ENCODE measurements around the gene KLHDC4.

Gene KLHDC4

GRCh38 chr16:87795336-87795735 is 29.6 kb upstream of the KLHDC4 start:
- Histone ChIP-seq H3K9me3 (ENCODE audit: control insufficient read depth, low read length) (no peaks in the 10 kb centered on the region), H2AFZ (ENCODE audit: low read depth, low read length) (no peak overlapping the region), H3K36me3 (ENCODE audit: control insufficient read depth in 1 of 2, insufficient read depth in 2 of 2, low read depth in 1 of 2, low read length in 2 of 2) (no peaks in the 10 kb centered on the region), H3K4ac (ENCODE audit: low read depth in 1 of 2, low read length in 2 of 2) (no peak overlapping the region), H2BK5ac (ENCODE audit: low read depth, low read length, poor library complexity, severe bottlenecking) (no peak overlapping the region), H3K27ac (ENCODE audit: low read length, poor library complexity, severe bottlenecking) (no peak overlapping the region), H2BK120ac (ENCODE audit: low read depth, low read length) (no peak overlapping the region), H3K9ac (ENCODE audit: low read length) (no peak overlapping the region), H4K91ac (ENCODE audit: low read length) (no peak overlapping the region), H3K4me1 (ENCODE audit: control insufficient read depth, insufficient read depth, low read depth, low read length) (peaks cover 3% of the 10 kb centered on the region), H3K23ac (ENCODE audit: low read length in 2 of 2) (no peak overlapping the region), H2BK12ac (ENCODE audit: low read length in 2 of 2) (no peak overlapping the region), H3K4me2 (ENCODE audit: low read length, poor library complexity, severe bottlenecking) (no peak overlapping the region), H3K14ac (ENCODE audit: low read length in 2 of 2) (no peak overlapping the region), H4K8ac (ENCODE audit: low read length) (no peak overlapping the region), H3K18ac (ENCODE audit: low read depth in 1 of 2, low read length in 2 of 2) (no peak overlapping the region), H3K4me3 (ENCODE audit: insufficient read depth in 1 of 2, low read depth in 1 of 2, low read length in 2 of 2) (no peak overlapping the region), H3K27me3 (ENCODE audit: control insufficient read depth in 1 of 2, insufficient read depth in 1 of 2, low read length in 2 of 2) (peaks cover 14 to 30% of the 10 kb centered on the region in 2 experiments), H2BK15ac (ENCODE audit: low read depth, poor library complexity, severe bottlenecking) (no peak overlapping the region), H3K79me1 (replicated peaks; ENCODE audit: low read length, poor library complexity, severe bottlenecking) (no peaks in the 10 kb centered on the region), H2AK5ac (ENCODE audit: low read length, severe bottlenecking) (no peak overlapping the region)
- 86% methylated on average over 12 of the region's 12 CpGs for WGBS
- no peak for DNase-seq

GRCh38 chr16:87794485-87795078 is 28.8 kb upstream of the KLHDC4 start:
- Histone ChIP-seq H3K27ac (ENCODE audit: low read length, poor library complexity, severe bottlenecking) (no peak overlapping the region), H3K4me2 (ENCODE audit: low read length, poor library complexity, severe bottlenecking) (no peak overlapping the region), H3K18ac (ENCODE audit: low read depth in 1 of 2, low read length in 2 of 2) (no peak overlapping the region), H2BK15ac (ENCODE audit: low read depth, poor library complexity, severe bottlenecking) (no peak overlapping the region), H2BK120ac (ENCODE audit: low read depth, low read length) (no peak overlapping the region), H3K27me3 (ENCODE audit: control insufficient read depth in 1 of 2, insufficient read depth in 1 of 2, low read length in 2 of 2) (peaks cover 14 to 30% of the 10 kb centered on the region in 2 experiments), H3K14ac (ENCODE audit: low read length in 2 of 2) (no peak overlapping the region), H3K4me1 (ENCODE audit: control insufficient read depth, insufficient read depth, low read depth, low read length) (peaks cover 9% of the 10 kb centered on the region), H3K9me3 (ENCODE audit: control insufficient read depth, low read length) (no peaks in the 10 kb centered on the region), H2BK12ac (ENCODE audit: low read length in 2 of 2) (no peak overlapping the region), H3K36me3 (ENCODE audit: control insufficient read depth in 1 of 2, insufficient read depth in 2 of 2, low read depth in 1 of 2, low read length in 2 of 2) (no peaks in the 10 kb centered on the region), H3K4ac (ENCODE audit: low read depth in 1 of 2, low read length in 2 of 2) (no peak overlapping the region), H2BK5ac (ENCODE audit: low read depth, low read length, poor library complexity, severe bottlenecking) (no peak overlapping the region), H3K79me1 (replicated peaks; ENCODE audit: low read length, poor library complexity, severe bottlenecking) (no peaks in the 10 kb centered on the region), H3K9ac (ENCODE audit: low read length) (no peak overlapping the region), H2AK5ac (ENCODE audit: low read length, severe bottlenecking) (no peak overlapping the region), H2AFZ (ENCODE audit: low read depth, low read length) (no peak overlapping the region), H4K8ac (ENCODE audit: low read length) (no peak overlapping the region), H3K23ac (ENCODE audit: low read length in 2 of 2) (no peak overlapping the region), H4K91ac (ENCODE audit: low read length) (no peak overlapping the region), H3K4me3 (ENCODE audit: insufficient read depth in 1 of 2, low read depth in 1 of 2, low read length in 2 of 2) (no peak overlapping the region)
- WGBS = 92% methylated on average over 14 of the region's 14 CpGs
- no peak for DNase-seq

GRCh38 chr16:87792205-87792565 is 26.4 kb upstream of the KLHDC4 start:
- Histone ChIP-seq H3K4me1 (ENCODE audit: control insufficient read depth, insufficient read depth, low read depth, low read length) (peaks cover 9% of the 10 kb centered on the region), H3K4me2 (ENCODE audit: low read length, poor library complexity, severe bottlenecking) (no peak overlapping the region), H3K4me3 (ENCODE audit: insufficient read depth in 1 of 2, low read depth in 1 of 2, low read length in 2 of 2) (no peak overlapping the region), H4K8ac (ENCODE audit: low read length) (no peak overlapping the region), H3K14ac (ENCODE audit: low read length in 2 of 2) (no peak overlapping the region), H3K9me3 (ENCODE audit: control insufficient read depth, low read length) (no peaks in the 10 kb centered on the region), H3K18ac (ENCODE audit: low read depth in 1 of 2, low read length in 2 of 2) (no peak overlapping the region), H3K27me3 (ENCODE audit: control insufficient read depth in 1 of 2, insufficient read depth in 1 of 2, low read length in 2 of 2) (peaks cover 14 to 21% of the 10 kb centered on the region in 2 experiments), H4K91ac (ENCODE audit: low read length) (no peak overlapping the region), H3K27ac (ENCODE audit: low read length, poor library complexity, severe bottlenecking) (no peak overlapping the region), H3K4ac (ENCODE audit: low read depth in 1 of 2, low read length in 2 of 2) (no peak overlapping the region), H2BK12ac (ENCODE audit: low read length in 2 of 2) (no peak overlapping the region), H2BK120ac (ENCODE audit: low read depth, low read length) (no peak overlapping the region), H2BK5ac (ENCODE audit: low read depth, low read length, poor library complexity, severe bottlenecking) (no peak overlapping the region), H3K36me3 (ENCODE audit: control insufficient read depth in 1 of 2, insufficient read depth in 2 of 2, low read depth in 1 of 2, low read length in 2 of 2) (no peaks in the 10 kb centered on the region), H3K9ac (ENCODE audit: low read length) (no peak overlapping the region), H3K79me1 (replicated peaks; ENCODE audit: low read length, poor library complexity, severe bottlenecking) (no peaks in the 10 kb centered on the region), H2AK5ac (ENCODE audit: low read length, severe bottlenecking) (no peak overlapping the region), H3K23ac (ENCODE audit: low read length in 2 of 2) (no peak overlapping the region), H2AFZ (ENCODE audit: low read depth, low read length) (no peak overlapping the region), H2BK15ac (ENCODE audit: low read depth, poor library complexity, severe bottlenecking) (no peak overlapping the region)
- WGBS = 87% methylated on average over 7 of the region's 7 CpGs
- DNase-seq = no peak

GRCh38 chr16:87791295-87792204 is 25.8 kb upstream of the KLHDC4 start:
- Histone ChIP-seq H3K4me2 (ENCODE audit: low read length, poor library complexity, severe bottlenecking) (no peak overlapping the region), H3K9ac (ENCODE audit: low read length) (no peak overlapping the region), H3K14ac (ENCODE audit: low read length in 2 of 2) (no peak overlapping the region), H3K79me1 (replicated peaks; ENCODE audit: low read length, poor library complexity, severe bottlenecking) (no peaks in the 10 kb centered on the region), H4K8ac (ENCODE audit: low read length) (no peak overlapping the region), H2BK12ac (ENCODE audit: low read length in 2 of 2) (no peak overlapping the region), H3K4me3 (ENCODE audit: insufficient read depth in 1 of 2, low read depth in 1 of 2, low read length in 2 of 2) (no peak overlapping the region), H2BK5ac (ENCODE audit: low read depth, low read length, poor library complexity, severe bottlenecking) (no peak overlapping the region), H3K23ac (ENCODE audit: low read length in 2 of 2) (no peak overlapping the region), H4K91ac (ENCODE audit: low read length) (no peak overlapping the region), H3K18ac (ENCODE audit: low read depth in 1 of 2, low read length in 2 of 2) (no peak overlapping the region), H2AK5ac (ENCODE audit: low read length, severe bottlenecking) (no peak overlapping the region), H3K27ac (ENCODE audit: low read length, poor library complexity, severe bottlenecking) (no peak overlapping the region), H2AFZ (ENCODE audit: low read depth, low read length) (no peak overlapping the region), H3K9me3 (ENCODE audit: control insufficient read depth, low read length) (no peaks in the 10 kb centered on the region), H3K27me3 (ENCODE audit: control insufficient read depth in 1 of 2, insufficient read depth in 1 of 2, low read length in 2 of 2) (peaks cover 14 to 18% of the 10 kb centered on the region in 2 experiments), H3K4ac (ENCODE audit: low read depth in 1 of 2, low read length in 2 of 2) (no peak overlapping the region), H2BK120ac (ENCODE audit: low read depth, low read length) (no peak overlapping the region), H2BK15ac (ENCODE audit: low read depth, poor library complexity, severe bottlenecking) (no peak overlapping the region), H3K4me1 (ENCODE audit: control insufficient read depth, insufficient read depth, low read depth, low read length) (peaks cover 9% of the 10 kb centered on the region), H3K36me3 (ENCODE audit: control insufficient read depth in 1 of 2, insufficient read depth in 2 of 2, low read depth in 1 of 2, low read length in 2 of 2) (no peaks in the 10 kb centered on the region)
- 89% methylated on average over 30 of the region's 32 CpGs for WGBS
- DNase-seq = no peak
